Left cardiac atrium (tissue), 4 donors: ENCODE measurements around the gene GDI1. TPM values are rescaled to one million over a fixed set of nuclear protein-coding genes. Genes with fewer than 3 reads are reported as not detected.
A peak's percentile ranks its signal among the peaks of the same experiment; 100 is the strongest.

Experiments
- ATAC-seq, 2 donors: fragments of 200-7000 bp; cut with Tn5 transposase; one replicate each; pipeline ENCODE4 v1.9.1; 2020; ENCODE audit warnings: mild to moderate bottlenecking in 2 of 2, moderate library complexity in 2 of 2
- DNase-seq: peaks from one replicate; pipeline ENCODE4 v3.0.0-alpha.2; 2020
- intact Hi-C, 2 donors: fragments of 100-400 bp; cut with DNase I; formaldehyde crosslinking; loops; one replicate each; pipeline versions ENCODE4 v1.14.1 to v1.15.1; 2022 to 2023
- total RNA-seq, 2 donors: library from RNA; stranded (reverse); fragmentation: NEBNext Ultra II Directional; extraction: Animal tissue kit (Norgen Biotek cat#: 25700); gene quantifications; one replicate each; pipeline ENCODE4 v1.2.1, GENCODE V29; 2021
- donor health status: DM: no; HTN: yes; CAD: no.
- donor health status: DM: no; HTN: yes; CAD: no; lungs with severe emphysema.
- donor health status: DM: yes; HTN: yes; CAD: no.
- donor health status: Dilated cardiomyopathy.

Gene GDI1
- total RNA-seq, 2 donors from 2014 or later, result 76.8 to 98.5 TPM

DNA sequence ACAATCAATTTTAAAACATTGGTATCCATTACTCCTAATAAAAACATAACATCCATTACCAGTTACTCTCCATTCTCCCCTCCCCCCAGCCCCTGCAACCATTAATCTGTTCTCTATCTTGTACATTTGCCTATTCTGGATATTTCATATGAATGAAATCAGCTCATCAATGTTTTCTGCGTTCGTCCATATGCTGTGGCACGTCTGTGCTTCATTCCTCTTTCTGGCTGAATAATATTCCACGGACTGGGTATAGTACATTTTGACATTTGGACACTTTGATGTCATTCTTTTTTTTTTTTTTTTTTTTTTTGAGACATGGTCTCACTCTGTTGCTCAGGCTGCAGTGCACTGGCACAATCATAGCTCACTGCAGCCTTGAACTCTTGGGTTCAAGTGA lies 33.1 kb upstream of the GDI1 start:
- intact Hi-C loops, result no loop called here
- no peak for ATAC-seq
- DNase-seq, result no peak

- no peak for DNase-seq
- intact Hi-C loops, result no loop called here
- no peak for ATAC-seq
Observed at GRCh38 chrX:154404625-154405192, 32.2 kb upstream of the GDI1 start.

GRCh38 chrX:154408659-154409221 lies 28.2 kb upstream of the GDI1 start:
- intact Hi-C loops, result no loop called here
- ATAC-seq (no peak), DNase-seq (no peak)

DNA sequence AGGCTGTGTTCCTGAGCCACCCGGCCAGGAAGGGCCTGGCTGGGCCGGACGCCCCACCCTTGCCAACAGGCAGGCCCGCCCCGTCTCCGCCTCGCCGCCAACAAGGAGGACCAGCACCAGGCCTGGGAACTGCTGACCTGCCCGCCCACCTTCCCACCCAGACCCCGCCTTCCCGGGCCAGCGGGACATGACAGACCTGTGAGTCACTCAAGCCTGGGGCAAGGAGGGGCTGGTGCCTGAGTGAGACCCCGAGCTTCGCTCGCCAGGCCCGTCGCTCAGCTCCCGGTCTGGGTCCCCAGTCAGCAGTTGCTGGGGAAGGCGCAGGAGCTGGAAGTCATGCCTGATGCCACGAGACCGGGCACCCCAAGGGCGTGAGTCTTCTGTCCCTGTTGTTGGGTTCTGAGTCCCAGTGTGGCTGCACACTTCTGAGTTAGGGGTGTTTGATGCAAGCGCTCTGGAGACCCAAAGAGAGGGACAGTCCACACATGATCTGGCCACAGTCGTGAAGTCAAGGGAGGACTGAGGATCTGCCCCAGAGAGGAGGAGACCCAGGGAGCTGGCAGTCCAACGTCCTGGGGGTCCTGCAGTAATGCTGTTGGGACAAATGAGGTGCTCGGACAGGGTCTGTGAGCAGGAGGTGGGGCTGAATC lies 27.6 kb upstream of the GDI1 start, which contains the start of gene DNASE1L1:
Gene DNASE1L1 (minus strand): TSS at position 33 of the 650 bp plus-strand sequence. CDS start 3,686 bp downstream, outside the sequence.
- peak; percentile 41 to 87 for ATAC-seq
- intact Hi-C loops, result no loop called here
- DNase-seq, result peak; percentile 90

DNA sequence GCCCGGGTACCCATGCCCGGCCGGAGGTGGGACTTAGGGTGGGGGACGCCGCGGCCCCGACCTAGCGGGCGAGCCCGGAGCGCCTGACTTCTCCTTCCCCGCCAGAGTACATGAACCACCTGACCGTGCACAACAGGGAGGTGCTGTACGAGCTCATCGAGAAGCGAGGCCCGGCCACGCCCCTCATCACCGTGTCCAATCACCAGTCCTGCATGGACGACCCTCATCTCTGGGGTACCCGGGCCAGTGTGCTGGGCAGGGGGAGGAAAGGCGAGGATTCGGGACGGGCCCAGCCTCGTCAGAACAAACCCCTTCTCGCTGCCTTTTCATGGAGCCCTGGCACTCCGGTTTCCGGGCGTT lies 25.0 kb upstream of the GDI1 start:
- intact Hi-C loops, result no loop called here
- peak; percentile 77 for DNase-seq
- ATAC-seq, result peak; percentile 79 to 85

- peak; percentile 60 for DNase-seq
- peak; percentile 5 to 13 for ATAC-seq
- intact Hi-C loops, result no loop called here
Observed at GRCh38 chrX:154412468-154412867, 24.5 kb upstream of the GDI1 start.

- intact Hi-C loops, result no loop called here
- ATAC-seq, result no peak
- no peak for DNase-seq
Observed at GRCh38 chrX:154413142-154413541, 23.8 kb upstream of the GDI1 start.

DNA sequence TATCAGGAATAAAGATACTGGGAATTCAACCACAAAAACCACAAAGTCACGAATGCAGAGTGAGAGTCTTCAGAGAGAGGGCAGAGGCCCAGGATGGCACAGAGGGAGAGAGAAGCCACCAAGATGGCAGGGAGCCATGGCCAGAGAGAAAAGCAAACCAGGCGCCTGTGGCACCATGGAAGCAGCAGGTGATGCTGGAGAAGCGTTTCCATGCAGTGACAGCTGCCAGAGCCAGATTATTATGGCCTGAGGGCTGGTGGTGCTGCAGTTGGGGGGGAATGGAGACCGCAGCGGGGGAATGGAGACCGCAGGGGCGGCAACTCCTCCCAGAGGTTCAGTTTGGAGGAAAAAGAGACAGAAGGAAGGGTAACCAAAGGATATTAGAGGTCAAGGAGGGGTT lies 19.8 kb upstream of the GDI1 start:
- ATAC-seq, result no peak
- DNase-seq, result no peak
- intact Hi-C loops, result no loop called here

- ATAC-seq (no peak), DNase-seq (no peak)
- intact Hi-C loops, result no loop called here
Observed at GRCh38 chrX:154419189-154419588, 17.8 kb upstream of the GDI1 start.

DNA sequence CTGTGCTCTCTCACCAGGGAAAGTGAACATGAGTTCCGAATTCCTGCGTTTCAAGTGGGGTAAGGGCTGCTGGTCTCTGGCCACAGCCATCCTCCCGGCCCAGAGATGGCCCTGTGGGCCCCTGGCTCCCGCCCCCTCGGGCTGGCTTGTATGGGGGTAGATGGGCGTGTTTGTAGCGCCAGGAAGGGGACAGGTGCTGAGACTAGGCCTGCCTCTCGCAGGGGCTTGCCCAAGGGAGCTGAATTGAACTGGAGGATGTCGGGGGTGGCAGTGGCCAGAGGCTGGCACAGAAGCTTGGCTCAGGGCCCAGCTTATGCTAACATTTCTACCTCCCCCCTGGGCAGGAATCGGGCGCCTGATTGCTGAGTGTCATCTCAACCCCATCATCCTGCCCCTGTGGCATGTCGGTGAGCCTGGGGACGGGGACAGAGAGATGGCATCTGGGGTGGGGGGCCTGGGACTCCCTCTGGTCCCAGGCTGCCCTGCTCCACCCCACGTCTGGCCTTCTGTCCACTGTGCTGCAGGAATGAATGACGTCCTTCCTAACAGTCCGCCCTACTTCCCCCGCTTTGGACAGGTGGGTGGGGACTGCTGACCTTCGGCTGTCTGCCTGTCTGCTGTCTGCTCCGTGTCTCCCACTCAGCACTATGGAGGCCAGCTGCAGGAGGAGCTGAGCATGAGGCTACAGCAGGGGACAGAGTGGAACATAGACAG lies 17.1 kb upstream of the GDI1 start:
- intact Hi-C loops, result no loop called here
- DNase-seq, result peak; percentile 45
- peak; percentile 84 to 92 for ATAC-seq

- DNase-seq (no peak), ATAC-seq (peak; percentile 20 to 38)
- intact Hi-C loops, result no loop called here
Observed at GRCh38 chrX:154420402-154420756, 16.6 kb upstream of the GDI1 start.

DNA sequence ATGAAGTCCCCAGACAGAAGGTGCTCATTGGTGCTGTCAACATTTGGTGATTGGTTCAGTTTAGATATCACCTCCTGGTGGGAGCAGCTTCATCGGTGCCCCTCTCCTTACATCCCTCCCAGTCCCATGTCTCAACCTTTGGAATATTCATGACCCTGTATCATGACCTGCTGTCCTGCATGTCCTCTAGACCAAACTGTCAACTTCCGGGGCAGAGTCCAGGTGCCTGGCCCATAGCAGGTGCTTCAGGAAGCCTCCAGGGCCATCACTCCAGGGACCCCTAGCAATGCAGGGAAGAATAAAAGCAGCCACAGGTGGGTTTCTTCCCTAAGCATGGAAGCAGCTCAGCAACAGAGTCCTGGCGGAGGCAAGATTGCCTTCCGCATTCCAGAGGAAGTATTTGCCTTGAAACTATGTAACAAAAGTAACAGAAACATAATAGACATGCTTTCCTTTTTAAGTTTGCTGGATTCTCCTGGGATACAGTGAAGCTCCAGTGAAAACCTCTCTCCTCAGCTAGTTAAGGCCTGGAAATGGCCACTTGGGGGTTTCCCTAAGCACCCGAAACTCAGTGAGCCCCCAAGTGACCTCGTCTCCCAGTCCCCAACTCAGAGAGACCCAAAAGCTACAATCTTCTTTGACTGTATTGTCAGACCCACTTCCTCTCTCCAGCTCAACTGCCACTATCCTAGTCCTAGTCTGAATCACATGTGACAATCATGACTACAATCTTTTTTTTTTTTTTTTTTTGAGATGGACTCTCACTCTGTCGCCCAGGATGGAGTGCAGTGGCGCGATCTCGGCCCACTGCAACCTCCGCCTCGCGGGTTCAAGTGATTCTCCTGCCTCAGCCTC lies 9.8 kb upstream of the GDI1 start:
- intact Hi-C loops, result no loop called here
- no peak for ATAC-seq
- no peak for DNase-seq

DNA sequence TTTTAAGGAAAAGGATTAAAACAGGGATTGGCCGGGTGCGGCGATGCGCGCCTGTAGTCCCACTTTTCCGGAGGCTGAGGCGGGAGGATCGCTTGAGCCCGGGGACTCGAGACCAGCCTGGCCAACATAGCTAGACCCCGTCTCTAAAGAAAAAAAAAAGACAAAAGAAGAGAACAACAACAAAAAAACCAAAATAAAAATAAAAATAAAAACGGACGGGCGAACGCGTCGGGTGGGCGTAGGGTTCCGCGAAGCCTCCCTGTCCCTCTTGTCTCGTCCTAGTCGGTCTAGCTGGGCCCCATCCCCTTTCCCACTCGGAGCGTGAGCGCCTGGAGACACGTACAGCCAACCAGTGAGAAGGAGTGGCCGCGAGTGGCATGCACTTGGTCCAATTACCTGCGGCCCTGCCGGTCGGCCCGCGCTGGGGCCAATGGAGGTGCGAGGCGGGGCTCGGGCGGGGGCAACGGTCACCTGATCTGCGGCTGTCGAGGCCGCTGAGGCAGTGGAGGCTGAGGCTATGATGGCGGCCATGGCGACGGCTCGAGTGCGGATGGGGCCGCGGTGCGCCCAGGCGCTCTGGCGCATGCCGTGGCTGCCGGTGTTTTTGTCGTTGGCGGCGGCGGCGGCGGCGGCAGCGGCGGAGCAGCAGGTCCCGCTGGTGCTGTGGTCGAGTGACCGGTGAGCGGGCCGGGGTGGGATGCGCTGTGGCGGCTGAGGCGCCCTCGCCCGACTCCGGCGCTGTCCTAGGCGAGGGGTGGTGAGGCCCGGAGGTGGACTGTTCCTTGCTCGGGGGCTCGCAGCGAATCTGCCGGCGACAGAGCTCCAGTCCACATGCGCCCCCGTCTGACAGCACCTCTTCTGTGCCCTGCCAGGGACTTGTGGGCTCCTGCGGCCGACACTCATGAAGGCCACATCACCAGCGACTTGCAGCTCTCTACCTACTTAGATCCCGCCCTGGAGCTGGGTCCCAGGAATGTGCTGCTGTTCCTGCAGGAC lies 8.5 kb upstream of the GDI1 start, which contains the start of gene ATP6AP1:
Gene ATP6AP1 (plus strand): TSS at position 502 of the 996 bp plus-strand sequence. CDS start 16 bp downstream, at position 518.
- ATAC-seq (peak; percentile 98 to 99), DNase-seq (peak; percentile 94)
- intact Hi-C loops, result no loop called here

GRCh38 chrX:154429711-154430110 lies 7.2 kb upstream of the GDI1 start:
- ATAC-seq (no peak), DNase-seq (no peak)
- intact Hi-C loops, result no loop called here

GRCh38 chrX:154430479-154430878 lies 6.5 kb upstream of the GDI1 start:
- intact Hi-C loops, result no loop called here
- no peak for DNase-seq
- ATAC-seq, result no peak

DNA sequence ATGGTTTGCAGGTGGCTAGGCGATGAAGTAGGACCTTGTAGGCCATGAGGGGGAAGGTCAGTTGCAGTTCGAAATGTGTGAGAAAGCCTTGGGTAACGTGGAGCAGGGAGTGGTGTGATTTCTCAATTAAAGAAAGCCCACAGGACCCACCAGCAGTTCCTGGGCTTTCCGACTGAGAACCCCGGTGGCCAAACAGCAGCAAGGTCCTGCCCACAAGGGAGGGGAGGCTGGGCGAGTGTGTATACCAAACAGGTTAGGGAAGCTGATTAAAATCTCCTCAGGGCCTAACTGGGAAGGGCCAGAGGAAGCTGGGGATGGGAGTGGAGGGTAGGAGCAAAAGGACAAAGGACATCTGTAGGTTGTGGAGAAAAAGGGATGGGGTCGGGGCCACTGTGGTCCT lies 6.0 kb upstream of the GDI1 start:
- intact Hi-C loops, result no loop called here
- DNase-seq, result no peak
- no peak for ATAC-seq

DNA sequence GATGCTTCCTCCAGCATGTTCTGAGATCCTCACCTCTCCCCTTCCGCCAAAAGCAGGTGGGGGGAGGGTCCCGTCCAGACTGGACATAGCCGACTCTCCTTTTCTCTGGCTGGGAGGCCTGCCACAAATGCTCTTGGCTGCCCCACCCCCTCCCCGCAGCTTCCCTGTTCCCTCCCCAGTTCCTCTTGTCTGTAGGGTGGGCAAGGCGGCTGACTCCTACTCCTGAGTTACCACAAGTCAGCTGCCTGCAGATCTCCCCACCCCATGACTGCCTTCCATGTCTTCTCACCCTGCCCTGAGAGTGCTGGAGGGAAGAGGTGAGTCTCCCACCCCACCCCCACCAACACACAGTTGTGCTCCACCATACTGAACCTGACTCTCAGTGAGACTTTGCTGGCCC lies 5.6 kb upstream of the GDI1 start:
- DNase-seq (no peak), ATAC-seq (no peak)
- intact Hi-C loops, result no loop called here

GRCh38 chrX:154432210-154432609 lies 4.7 kb upstream of the GDI1 start:
- ATAC-seq, result no peak

More at GRCh38 chrX:154432210-154432609, 4.7 kb upstream of the GDI1 start:
- no peak for DNase-seq
- intact Hi-C loops, result no loop called here
